HepG2 (cell line): Measurements from ENCODE around the gene UTS2R. TPM values are rescaled to one million over a fixed set of nuclear protein-coding genes. Genes with fewer than 3 reads are reported as not detected.

ENCODE experiments used
- ATAC-seq: fragments of 200-7000 bp; cut with Tn5 transposase; 3 replicates; pipeline ENCODE4 v1.9.1; 2020; ENCODE audit warnings: mild to moderate bottlenecking, moderate library complexity
- BruUV-seq: library from RNA; stranded (reverse); fragments of 400-500 nt; replicated peaks from 2 replicates; lab custom pipeline; 2021; lab: Mats Ljungman, UMichigan
- CTCF ChIA-PET: fragments of 300-600 bp; formaldehyde crosslinking; extraction: SDS; loops from one replicate; lab custom pipeline; 2021; ENCODE audit warnings: low total read pairs, inconsistent platforms, low intra/inter-chr PET ratio; lab: Yijun Ruan, JAX
- POLR2A ChIA-PET: fragments of 350-600 bp; sonication (Branson Sonifier 250); formaldehyde crosslinking; loops from one replicate; lab custom pipeline; 2020; ENCODE audit warnings: antibody characterized with exemption, inconsistent platforms; lab: Yijun Ruan, JAX
- DNase-seq: peaks from one replicate; pipeline ENCODE4 v3.0.0-alpha.2; 2015; ENCODE audit warnings: low spot score
- FAIRE-seq: peaks from 3 replicates; lab custom pipeline; 2011; peaks lifted over from hg19 to GRCh38; lab: Jason Lieb, UNC
- H2AFZ ChIP-seq: one replicate; pipeline ENCODE4 v1.6.1; 2011; ENCODE audit warnings: low read length, inconsistent platforms
- H3K27ac ChIP-seq: fragments of 300-600 bp; 3 replicates; pipeline ENCODE4 v1.8.0; 2011; ENCODE audit warnings: mixed run types, mild to moderate bottlenecking, mixed read lengths, low read length, inconsistent platforms; ENCODE audit not compliant: insufficient read depth; ENCODE audit errors: extremely low read length
- H3K27me3 ChIP-seq, 2 experiments: fragments of 200-600 bp in 1 of 2; 2 replicates in 1 of 2; 3 replicates in 1 of 2; pipeline versions ENCODE4 v1.6.0 to v1.8.0; 2011; ENCODE audit warnings: low read length in 2 of 2, mild to moderate bottlenecking in 2 of 2, moderate library complexity in 2 of 2, inconsistent platforms in 1 of 2; ENCODE audit not compliant: insufficient read depth in 2 of 2, control insufficient read depth in 1 of 2
- H3K36me3 ChIP-seq, 2 experiments: fragments of 200-600 bp in 1 of 2; replicated peaks in 1 of 2; 2 replicates in 1 of 2; 3 replicates in 1 of 2; pipeline versions ENCODE4 v1.5.1 to v1.8.0; 2011; ENCODE audit warnings: low read length in 2 of 2, inconsistent platforms in 1 of 2; ENCODE audit not compliant: insufficient read depth in 2 of 2, control insufficient read depth in 1 of 2
- H3K4me1 ChIP-seq: 2 replicates; pipeline ENCODE4 v1.5.1; 2012; ENCODE audit warnings: low read length, inconsistent platforms; ENCODE audit not compliant: insufficient read depth
- H3K4me2 ChIP-seq: 2 replicates; pipeline ENCODE4 v1.6.0; 2011; ENCODE audit warnings: low read depth, low read length, inconsistent platforms
- H3K4me3 ChIP-seq, 3 experiments: fragments of 200-600 bp in 1 of 3; sonication (generic), shearing (Covaris generic) in 1 of 3; replicated peaks in 1 of 3; 2 replicates each; pipeline ENCODE4 v1.5.1; 2011 to 2016; ENCODE audit warnings: low read length in 3 of 3, inconsistent platforms in 2 of 3, low read depth in 2 of 3, mild to moderate bottlenecking in 2 of 3, control low read depth in 1 of 3, mixed read lengths in 1 of 3; ENCODE audit not compliant: insufficient read depth in 1 of 3
- H3K79me2 ChIP-seq: one replicate; pipeline ENCODE4 v1.6.1; 2011; ENCODE audit warnings: low read length, inconsistent platforms; ENCODE audit not compliant: insufficient read depth
- H3K9ac ChIP-seq: 2 replicates; pipeline ENCODE4 v1.6.0; 2011; ENCODE audit warnings: mild to moderate bottlenecking, low read depth, low read length, inconsistent platforms; ENCODE audit not compliant: insufficient read depth
- H3K9me3 ChIP-seq: 2 replicates; pipeline ENCODE4 v1.5.1; 2012; ENCODE audit warnings: mild to moderate bottlenecking, low read length
- H4K20me1 ChIP-seq: 2 replicates; pipeline ENCODE4 v1.6.0; 2011; ENCODE audit warnings: inconsistent platforms, mild to moderate bottlenecking, low read length, moderate library complexity; ENCODE audit not compliant: insufficient read depth
- AGO2 ChIP-seq: fragments of 200-400 bp; formaldehyde crosslinking; optimal IDR thresholded peaks from 2 replicates; pipeline ENCODE3; 2017; ENCODE audit warnings: mild to moderate bottlenecking, low read depth, low read length, moderate library complexity
- ATF7 ChIP-seq, 2 experiments: fragments of 450-650 bp in 1 of 2; sonication (generic) in 1 of 2; formaldehyde crosslinking in 1 of 2; IDR thresholded peaks; 2 replicates each; pipeline versions ENCODE4 v1.4.0 to v1.6.1; 2016 to 2020; ENCODE audit warnings: antibody characterized with exemption in 1 of 2, mild to moderate bottlenecking in 1 of 2, missing genetic modification reagents in 1 of 2
- SNAPC5 ChIP-seq: sonication (generic); formaldehyde crosslinking; IDR thresholded peaks from 2 replicates; pipeline ENCODE4 v1.8.1; 2023; ENCODE audit warnings: mild to moderate bottlenecking, missing genetic modification reagents, borderline replicate concordance
- ZNF34 ChIP-seq: sonication (generic); formaldehyde crosslinking; IDR thresholded peaks from 2 replicates; pipeline ENCODE4 v1.4.0; 2020; ENCODE audit warnings: mild to moderate bottlenecking, missing genetic modification reagents, borderline replicate concordance
- ZNF496 ChIP-seq: sonication (generic); formaldehyde crosslinking; IDR thresholded peaks from 2 replicates; pipeline ENCODE4 v1.8.1; 2023; ENCODE audit warnings: mild to moderate bottlenecking, moderate library complexity, missing genetic modification reagents; ENCODE audit not compliant: insufficient replicate concordance
- ZNF713 ChIP-seq: sonication (generic); formaldehyde crosslinking; IDR thresholded peaks from 2 replicates; pipeline ENCODE4 v1.4.0; 2020; ENCODE audit warnings: mild to moderate bottlenecking, missing genetic modification reagents
- ZNF768 ChIP-seq: sonication (generic); formaldehyde crosslinking; IDR thresholded peaks from 2 replicates; pipeline ENCODE4 v1.4.0; 2020; ENCODE audit warnings: missing genetic modification reagents
- WGBS: methylation state at CpG from one replicate; pipeline ENCODE4 v1.1.6; 2017; ENCODE audit warnings: low lambda C conversion rate; 5-methylcytosine and 5-hydroxymethylcytosine counted together
- in situ Hi-C: cut with HindIII; loops from 2 replicates; pipeline ENCODE4 v1.10.0; 2017; ENCODE audit warnings: low pct_unique_long_range_greater_than_20kb; ENCODE audit not compliant: extremely low pct_ligation_motif_present
- intact Hi-C: fragments of 100-400 bp; cut with micrococcal nuclease; formaldehyde crosslinking; loops from one replicate; pipeline ENCODE4 v1.10.0; 2022; ENCODE audit not compliant: unreplicated experiment
- polyA plus RNA-seq, 8 experiments: library from polyadenylated mRNA; depleted of rRNA in 3 of 8; stranded (reverse) in 7 of 8; unstranded in 1 of 8; fragments of >200 nt; fragmentation: Illumina TruSeq in 4 of 8; extraction: Trizol in 4 of 8; gene quantifications; 2 replicates each; pipeline versions ENCODE4 v1.2.1 to v1.2.3, GENCODE V29; 2011 to 2016; ENCODE audit warnings: low read depth in 4 of 8, missing spikeins in 1 of 8, mixed read lengths in 1 of 8; ENCODE audit not compliant: insufficient read depth in 1 of 8
- total RNA-seq, 5 experiments: library from RNA; depleted of rRNA; stranded (reverse); fragments of >200 nt; fragmentation: Illumina TruSeq; extraction: Trizol; gene quantifications; 2 replicates each; pipeline ENCODE4 v1.2.3, GENCODE V29; 2016; ENCODE audit warnings: low read depth in 1 of 5
- TF ChIP-seq, protein P1 (sequence below): sonication (generic); formaldehyde crosslinking; IDR thresholded peaks from 2 replicates; pipeline ENCODE4 v1.5.0; 2020; ENCODE audit warnings: missing genetic modification reagents, mild to moderate bottlenecking, borderline replicate concordance

Gene UTS2R
- total and polyA plus RNA-seq, 2 of the 13 experiments (the other 11 are each of a cell fraction or from before 2014, with no cell fraction given) = 0.13 to 0.15 TPM

DNA sequence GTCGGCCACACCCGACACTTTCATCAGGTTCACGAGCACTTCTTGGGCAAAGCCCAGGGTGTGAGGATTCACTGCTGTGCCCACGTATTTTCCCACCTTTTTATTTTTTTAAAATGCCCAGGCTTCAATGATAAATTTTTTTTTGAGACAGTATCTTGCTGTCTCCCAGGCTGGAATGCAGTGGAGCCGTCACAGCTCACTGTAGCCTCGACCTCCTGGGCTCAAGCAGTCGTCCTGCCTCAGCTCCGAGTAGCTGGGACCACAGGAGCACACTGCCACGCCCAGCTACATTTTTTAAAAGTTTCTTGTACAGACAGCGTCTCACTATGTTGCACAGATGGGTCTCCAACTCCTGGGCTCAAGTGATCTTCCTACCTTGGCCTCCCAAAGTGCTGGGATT, 17.8 kb downstream of the UTS2R start:
- FAIRE-seq (no peak), ATAC-seq (no peak), DNase-seq (no peak)
- Histone ChIP-seq H3K79me2 (no peaks in the 10 kb centered on the region), H3K4me3 (no peak overlapping the region), H2AFZ (no peak overlapping the region), H3K27me3 (peaks cover 8 to 23% of the 10 kb centered on the region in 2 experiments; a peak in 3 of 5 replicates), H3K4me1 (peaks cover 23% of the 10 kb centered on the region), H3K4me2 (no peak overlapping the region), H3K27ac (no peak overlapping the region), H4K20me1 (no peaks in the 10 kb centered on the region), H3K9me3 (no peaks in the 10 kb centered on the region), H3K9ac (no peak overlapping the region), H3K36me3 (peaks cover 6 to 17% of the 10 kb centered on the region in 2 experiments; a peak in 4 of 5 replicates)
- in situ Hi-C loops (loop anchor here (5.0 kb wide), 1 partner anchor 37 kb away; no protein-coding TSS in a partner anchor), intact Hi-C loops (loop anchor here (5.0 kb wide), 1 partner anchor 37 kb away; no protein-coding TSS in a partner anchor)
- ChIA-PET CTCF (no interaction called here), POLR2A (no interaction called here)
- WGBS = 90% methylated on average over 10 of the region's 10 CpGs
- no TSS peak for BruUV-seq
- TF ChIP-seq SNAPC5 (CRISPR knock-in tag) = no peak
- no peak for TF ChIP-seq ZNF34 (CRISPR knock-in tag)
- no peak for TF ChIP-seq ZNF496 (CRISPR knock-in tag)
- TF ChIP-seq ZNF713 = no peak

GRCh38 chr17:82390015-82390859, 18.7 kb downstream of the UTS2R start:
- CTCF ChIA-PET = no interaction called here
- intact Hi-C loops = no loop called here
- no peak for ATAC-seq
- no peak overlapping the region for H3K4me3 ChIP-seq
- H3K9ac ChIP-seq = no peak overlapping the region
- no peak overlapping the region for H2AFZ ChIP-seq
- BruUV-seq = no TSS peak
- no peak overlapping the region for H3K27ac ChIP-seq
- no peak overlapping the region for H3K4me2 ChIP-seq
- no peaks in the 10 kb centered on the region for H3K9me3 ChIP-seq
- H3K27me3 ChIP-seq = peaks cover 5 to 23% of the 10 kb centered on the region in 2 experiments; a peak in 3 of 5 replicates
- POLR2A ChIA-PET = no interaction called here
- TF ChIP-seq ZNF768 (CRISPR knock-in tag) = 0 out of 2 replicates have a peak, but pooled peaks have one; percentile 5
- peak; percentile 65 for TF ChIP-seq ATF7 (IDR thresholded peaks at IDR 0.05)
- TF ChIP-seq ATF7 (CRISPR knock-in tag; IDR thresholded peaks at IDR 0.05) = no peak
- TF ChIP-seq, protein P1, sequence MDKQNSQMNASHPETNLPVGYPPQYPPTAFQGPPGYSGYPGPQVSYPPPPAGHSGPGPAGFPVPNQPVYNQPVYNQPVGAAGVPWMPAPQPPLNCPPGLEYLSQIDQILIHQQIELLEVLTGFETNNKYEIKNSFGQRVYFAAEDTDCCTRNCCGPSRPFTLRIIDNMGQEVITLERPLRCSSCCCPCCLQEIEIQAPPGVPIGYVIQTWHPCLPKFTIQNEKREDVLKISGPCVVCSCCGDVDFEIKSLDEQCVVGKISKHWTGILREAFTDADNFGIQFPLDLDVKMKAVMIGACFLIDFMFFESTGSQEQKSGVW (CRISPR knock-in tag) = no peak
- TF ChIP-seq AGO2 = peak; percentile 89
- H4K20me1 ChIP-seq = no peaks in the 10 kb centered on the region
- in situ Hi-C loops = no loop called here
- no peak for FAIRE-seq
- H3K4me1 ChIP-seq = peaks cover 15% of the 10 kb centered on the region
- DNase-seq = no peak
- peaks cover 8 to 17% of the 10 kb centered on the region in 2 experiments; a peak in 4 of 5 replicates for H3K36me3 ChIP-seq
- 90% methylated on average over 31 of the region's 34 CpGs for WGBS
- no peaks in the 10 kb centered on the region for H3K79me2 ChIP-seq
